ENCODE results near the gene SCFD2. TPM values are rescaled to one million over a fixed set of nuclear protein-coding genes. Genes with fewer than 3 reads are reported as not detected.

The SCFD2 gene
- total and polyA plus RNA-seq, 8 donors = 4.0 to 13.5 (median 8.9) TPM

DNA sequence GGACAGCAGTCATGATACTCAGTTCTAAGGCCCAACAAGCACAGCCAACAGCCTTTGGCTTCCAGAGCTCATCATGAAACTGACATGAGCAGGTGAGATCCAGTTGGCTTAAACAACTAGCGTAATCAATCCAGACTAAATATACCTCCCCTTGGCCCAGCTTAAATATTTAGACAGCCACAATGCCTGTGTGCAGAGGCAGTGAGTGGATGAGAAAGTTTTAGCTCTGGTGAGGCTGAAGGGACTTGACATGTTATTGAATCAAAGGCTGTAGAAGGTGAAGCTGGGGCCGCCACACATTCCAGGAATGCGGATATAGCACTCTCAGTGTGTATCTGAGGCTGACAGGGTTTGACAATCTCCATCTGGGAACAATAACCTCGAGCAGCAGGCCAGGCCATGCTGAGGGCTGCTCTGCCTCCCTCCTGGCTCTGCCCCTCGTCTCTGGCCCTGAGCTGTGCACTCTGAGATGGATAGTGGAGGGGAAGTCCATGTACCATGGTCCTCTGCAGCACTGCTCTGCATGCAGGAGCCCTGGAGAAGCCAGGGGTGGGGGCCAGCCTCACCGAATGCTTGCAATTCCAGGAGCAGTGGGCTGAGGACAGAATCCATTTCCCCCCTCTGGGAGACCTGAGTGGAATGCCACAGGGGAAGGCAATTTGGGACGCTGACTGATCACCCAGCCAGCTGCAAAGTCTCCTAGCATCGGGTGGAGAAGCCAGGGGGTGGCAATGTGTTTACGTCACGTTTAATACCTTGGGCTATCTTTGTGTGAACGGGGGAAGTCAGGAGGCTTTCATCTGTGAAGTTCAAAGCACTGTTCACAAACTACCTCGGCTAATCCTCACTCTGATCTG, 541.0 kb downstream of the SCFD2 start:
- TF ChIP-seq, protein P1, sequence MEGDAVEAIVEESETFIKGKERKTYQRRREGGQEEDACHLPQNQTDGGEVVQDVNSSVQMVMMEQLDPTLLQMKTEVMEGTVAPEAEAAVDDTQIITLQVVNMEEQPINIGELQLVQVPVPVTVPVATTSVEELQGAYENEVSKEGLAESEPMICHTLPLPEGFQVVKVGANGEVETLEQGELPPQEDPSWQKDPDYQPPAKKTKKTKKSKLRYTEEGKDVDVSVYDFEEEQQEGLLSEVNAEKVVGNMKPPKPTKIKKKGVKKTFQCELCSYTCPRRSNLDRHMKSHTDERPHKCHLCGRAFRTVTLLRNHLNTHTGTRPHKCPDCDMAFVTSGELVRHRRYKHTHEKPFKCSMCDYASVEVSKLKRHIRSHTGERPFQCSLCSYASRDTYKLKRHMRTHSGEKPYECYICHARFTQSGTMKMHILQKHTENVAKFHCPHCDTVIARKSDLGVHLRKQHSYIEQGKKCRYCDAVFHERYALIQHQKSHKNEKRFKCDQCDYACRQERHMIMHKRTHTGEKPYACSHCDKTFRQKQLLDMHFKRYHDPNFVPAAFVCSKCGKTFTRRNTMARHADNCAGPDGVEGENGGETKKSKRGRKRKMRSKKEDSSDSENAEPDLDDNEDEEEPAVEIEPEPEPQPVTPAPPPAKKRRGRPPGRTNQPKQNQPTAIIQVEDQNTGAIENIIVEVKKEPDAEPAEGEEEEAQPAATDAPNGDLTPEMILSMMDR (IDR thresholded peaks at IDR 0.05) = no peak

DNA sequence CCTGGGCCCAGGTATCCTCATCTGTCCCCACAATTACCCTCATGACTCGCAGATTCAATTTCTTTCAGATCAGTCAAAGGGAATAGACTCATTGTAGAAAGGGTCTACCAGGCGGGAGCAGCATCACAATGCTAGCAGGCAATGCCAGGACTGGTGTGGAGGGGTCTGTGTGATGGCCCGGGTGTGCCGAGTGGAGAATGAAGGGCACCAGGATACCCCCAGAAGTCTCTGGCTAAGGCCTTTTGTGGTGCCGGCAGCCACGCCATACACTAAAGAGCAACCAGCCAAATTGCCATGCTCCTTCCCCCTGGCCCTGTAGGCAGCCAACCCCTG, 541.6 kb downstream of the SCFD2 start:
- H3K36me3 ChIP-seq = no peaks in the 10 kb centered on the region
- H3K4me1 ChIP-seq = no peaks in the 10 kb centered on the region
- TF ChIP-seq, protein P1 (IDR thresholded peaks at IDR 0.05) = no peak
- no peaks in the 10 kb centered on the region for H3K27me3 ChIP-seq
- DNase-seq (no peak), ATAC-seq (no peak), FAIRE-seq (no peak)
- 95 to 96% methylated on average over 6 of the region's 6 CpGs for WGBS, 2 donors
- H3K9me3 ChIP-seq = no peaks in the 10 kb centered on the region
- peak overlapping the region in 3 of 4 donors; percentile 42 to 60 (median 50) for H3K27ac ChIP-seq
- intact Hi-C loops (cut with DNase I) = no loop called here
- H3K4me3 ChIP-seq = no peak overlapping the region

More for the DNA sequence above, 541.0 kb downstream of the SCFD2 start:
- Histone ChIP-seq H3K4me3 (no peak overlapping the region), H3K36me3 (no peaks in the 10 kb centered on the region), H3K9me3 (no peaks in the 10 kb centered on the region), H3K4me1 (no peaks in the 10 kb centered on the region), H3K27ac (peak overlapping the region; percentile 42 to 60 (median 54)), H3K27me3 (no peaks in the 10 kb centered on the region)
- ATAC-seq = peak; percentile 61 to 91 (median 82)
- WGBS, 2 donors = 41 to 51% methylated on average over 12 of the region's 12 CpGs
- intact Hi-C loops (cut with DNase I) = no loop called here
- peak in 2 of 6 donors; percentile 16 to 43 for DNase-seq
- FAIRE-seq = no peak

GRCh38 chr4:52823702-52824092, 542.2 kb downstream of the SCFD2 start:
- TF ChIP-seq, protein P1 (IDR thresholded peaks at IDR 0.05) = no peak
- H3K4me1 ChIP-seq = no peaks in the 10 kb centered on the region
- WGBS, 2 donors = 52 to 79% methylated on average over 1 of the region's 1 CpG
- no peak overlapping the region for H3K4me3 ChIP-seq
- ATAC-seq (no peak), DNase-seq (no peak), FAIRE-seq (no peak)
- H3K27ac ChIP-seq = no peak overlapping the region
- no peaks in the 10 kb centered on the region for H3K9me3 ChIP-seq
- intact Hi-C loops (cut with DNase I) = no loop called here
- no peaks in the 10 kb centered on the region for H3K27me3 ChIP-seq
- H3K36me3 ChIP-seq = no peaks in the 10 kb centered on the region

Other genes starting within 250 kb of the SCFD2 start
- 10 to 100 TPM in 5 of 6 donors, 1 to 10 TPM in 1; 10.0 to 27.8 (median 18.0) TPM for gene FIP1L1, start 11.6 kb upstream of the SCFD2 start, total RNA-seq
- gene FIP1L1, start 11.6 kb upstream of the SCFD2 start, polyA plus RNA-seq = 10 to 100 TPM; 16.0 to 27.1 TPM
- gene LNX1, start 225.4 kb upstream of the SCFD2 start, total RNA-seq = 10 to 100 TPM; 13.1 to 18.6 (median 16.8) TPM
- 1 to 10 TPM; 6.1 to 9.5 TPM for gene LNX1, start 225.4 kb upstream of the SCFD2 start, polyA plus RNA-seq